ENCODE measurements around the gene SCN1B. TPM values are rescaled to one million over a fixed set of nuclear protein-coding genes. Genes with fewer than 3 reads are reported as not detected.
"Not testable (repeated sequence)": the region's sequence is repeated elsewhere in the genome, so short reads cannot be mapped to it uniquely, and the experiment has no call there.

SCN1B gene
- total and polyA plus RNA-seq, 2 of the 13 experiments (the other 11 are each of a cell fraction or from before 2014, with no cell fraction given), result 2.7 to 20.1 TPM

DNA sequence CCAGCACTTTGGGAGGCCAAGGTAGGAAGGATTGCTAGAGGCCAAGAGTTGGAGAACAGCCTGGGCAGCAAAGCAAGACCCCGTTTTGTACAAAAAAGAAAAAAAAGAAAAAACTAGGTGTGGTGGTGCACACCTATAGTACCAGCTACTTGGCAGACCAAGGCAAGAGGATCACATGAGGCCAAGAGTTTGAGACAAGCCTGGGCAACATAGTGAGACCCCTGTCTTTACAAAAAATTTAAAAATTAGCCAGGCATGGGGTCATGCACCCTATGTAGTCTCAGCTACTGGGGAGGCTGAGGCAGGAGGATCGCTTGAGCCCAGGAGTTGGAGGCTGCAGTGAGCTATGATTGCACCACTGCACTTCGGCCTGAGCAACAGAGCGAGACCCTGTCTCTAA is 15.5 kb upstream of the SCN1B start:
- H3K9ac ChIP-seq (ENCODE audit: insufficient read depth, low read depth, low read length); H3K79me2 ChIP-seq (ENCODE audit: insufficient read depth, low read length); H3K27ac ChIP-seq (ENCODE audit: extremely low read length, insufficient read depth, low read length); POLR2A ChIA-PET; H2AFZ ChIP-seq (ENCODE audit: low read length); H3K9me3 ChIP-seq (ENCODE audit: low read length); FAIRE-seq; H3K4me3 ChIP-seq (replicated peaks in 1 of 3; ENCODE audit: insufficient read depth in 1 of 3, low read depth in 2 of 3, low read length in 3 of 3); H3K4me1 ChIP-seq (ENCODE audit: insufficient read depth, low read length); ATAC-seq; H3K4me2 ChIP-seq (ENCODE audit: low read depth, low read length); DNase-seq (ENCODE audit: low spot score); BruUV-seq (replicated peaks); H3K27me3 ChIP-seq (ENCODE audit: control insufficient read depth in 1 of 2, insufficient read depth in 2 of 2, low read length in 2 of 2); intact Hi-C loops (cut with micrococcal nuclease; ENCODE audit: unreplicated experiment): not testable (repeated sequence)
- TF ChIP-seq, protein P1, sequence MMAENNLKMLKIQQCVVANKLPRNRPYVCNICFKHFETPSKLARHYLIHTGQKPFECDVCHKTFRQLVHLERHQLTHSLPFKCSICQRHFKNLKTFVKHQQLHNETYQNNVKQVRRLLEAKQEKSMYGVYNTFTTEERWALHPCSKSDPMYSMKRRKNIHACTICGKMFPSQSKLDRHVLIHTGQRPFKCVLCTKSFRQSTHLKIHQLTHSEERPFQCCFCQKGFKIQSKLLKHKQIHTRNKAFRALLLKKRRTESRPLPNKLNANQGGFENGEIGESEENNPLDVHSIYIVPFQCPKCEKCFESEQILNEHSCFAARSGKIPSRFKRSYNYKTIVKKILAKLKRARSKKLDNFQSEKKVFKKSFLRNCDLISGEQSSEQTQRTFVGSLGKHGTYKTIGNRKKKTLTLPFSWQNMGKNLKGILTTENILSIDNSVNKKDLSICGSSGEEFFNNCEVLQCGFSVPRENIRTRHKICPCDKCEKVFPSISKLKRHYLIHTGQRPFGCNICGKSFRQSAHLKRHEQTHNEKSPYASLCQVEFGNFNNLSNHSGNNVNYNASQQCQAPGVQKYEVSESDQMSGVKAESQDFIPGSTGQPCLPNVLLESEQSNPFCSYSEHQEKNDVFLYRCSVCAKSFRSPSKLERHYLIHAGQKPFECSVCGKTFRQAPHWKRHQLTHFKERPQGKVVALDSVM (CRISPR knock-in tag; IDR thresholded peaks at IDR 0.05), result peak; percentile 50; the same call in 1 of the 2 replicates
- in situ Hi-C loops (cut with HindIII; ENCODE audit: extremely low pct_ligation_motif_present, low pct_unique_long_range_greater_than_20kb), result loop anchor here (5.0 kb wide), 1 partner anchor 42 kb away; no protein-coding TSS in a partner anchor
- CTCF ChIA-PET (ENCODE audit: low intra/inter-chr PET ratio, low total read pairs), result interaction anchor here (3.4 kb wide), 1 partner anchor 42 kb away, joined by 99 read pairs; no protein-coding TSS in a partner anchor
- H4K20me1 ChIP-seq (ENCODE audit: insufficient read depth, low read length), result peaks cover 13% of the 10 kb centered on the region; the same call in 1 of the 2 replicates
- peaks cover 34 to 72% of the 10 kb centered on the region in 2 experiments for H3K36me3 ChIP-seq (replicated peaks in 1 of 2; ENCODE audit: control insufficient read depth in 1 of 2, insufficient read depth in 2 of 2, low read length in 2 of 2)
- WGBS (ENCODE audit: low lambda C conversion rate), result 94% methylated on average over 4 of the region's 4 CpGs

DNA sequence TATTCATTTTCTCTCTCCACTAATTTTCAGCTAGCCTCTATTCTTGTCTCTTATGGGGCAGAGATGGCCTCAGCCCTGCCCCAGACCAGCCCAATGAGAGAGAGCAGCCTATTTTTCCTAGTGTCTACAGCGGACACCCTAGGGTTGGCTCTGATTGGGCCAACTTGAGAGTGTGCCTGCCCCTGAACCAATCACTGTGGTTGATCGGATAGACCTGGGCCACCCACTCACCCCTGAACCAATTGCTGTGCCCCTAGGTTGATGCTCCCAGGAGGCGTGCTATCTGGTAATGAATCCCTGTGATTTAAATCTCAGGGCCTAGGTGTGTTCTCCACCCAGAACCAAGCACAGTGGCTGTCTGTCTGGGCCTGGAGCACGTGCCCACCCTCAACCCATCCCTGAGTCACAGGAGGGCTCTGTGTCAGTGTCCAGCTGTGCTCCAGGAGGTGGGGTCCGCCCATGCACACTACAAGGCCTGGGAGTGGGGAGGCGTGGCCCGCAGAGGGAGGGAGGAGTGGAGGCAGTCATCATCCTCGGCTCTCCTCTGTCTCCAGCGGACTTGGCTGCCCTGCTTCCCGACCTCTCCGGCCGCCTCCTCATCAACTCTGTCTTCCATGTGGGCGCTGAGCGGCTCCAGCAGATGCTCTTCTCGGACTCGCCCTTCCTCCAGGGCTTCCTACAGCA is 14.9 kb upstream of the SCN1B start:
- Histone ChIP-seq H3K9ac (ENCODE audit: insufficient read depth, low read depth, low read length) (no peak overlapping the region), H2AFZ (ENCODE audit: low read length) (no peak overlapping the region), H3K79me2 (ENCODE audit: insufficient read depth, low read length) (no peaks in the 10 kb centered on the region), H3K9me3 (ENCODE audit: low read length) (no peaks in the 10 kb centered on the region), H3K27ac (ENCODE audit: extremely low read length, insufficient read depth, low read length) (no peak overlapping the region), H3K36me3 (replicated peaks in 1 of 2; ENCODE audit: control insufficient read depth in 1 of 2, insufficient read depth in 2 of 2, low read length in 2 of 2) (peaks cover 31 to 72% of the 10 kb centered on the region in 2 experiments), H3K27me3 (ENCODE audit: control insufficient read depth in 1 of 2, insufficient read depth in 2 of 2, low read length in 2 of 2) (no peaks in the 10 kb centered on the region), H3K4me1 (ENCODE audit: insufficient read depth, low read length) (0 out of 2 replicates have a peak, but pooled peaks cover 9% of the 10 kb centered on the region), H4K20me1 (ENCODE audit: insufficient read depth, low read length) (peaks cover 13% of the 10 kb centered on the region; the same call in 1 of the 2 replicates), H3K4me2 (ENCODE audit: low read depth, low read length) (no peak overlapping the region), H3K4me3 (replicated peaks in 1 of 3; ENCODE audit: insufficient read depth in 1 of 3, low read depth in 2 of 3, low read length in 3 of 3) (no peak overlapping the region)
- in situ Hi-C loops (cut with HindIII; ENCODE audit: extremely low pct_ligation_motif_present, low pct_unique_long_range_greater_than_20kb) (no loop called here), intact Hi-C loops (cut with micrococcal nuclease; ENCODE audit: unreplicated experiment) (no loop called here)
- POLR2A ChIA-PET, result no interaction called here
- no peak for ATAC-seq
- DNase-seq (ENCODE audit: low spot score), result no peak
- CTCF ChIA-PET (ENCODE audit: low intra/inter-chr PET ratio, low total read pairs), result interaction anchor here (1.5 kb wide), 1 partner anchor 42 kb away, joined by 4 read pairs; no protein-coding TSS in a partner anchor
- WGBS (ENCODE audit: low lambda C conversion rate), result 95% methylated on average over 15 of the region's 16 CpGs
- TF ChIP-seq, protein P2, sequence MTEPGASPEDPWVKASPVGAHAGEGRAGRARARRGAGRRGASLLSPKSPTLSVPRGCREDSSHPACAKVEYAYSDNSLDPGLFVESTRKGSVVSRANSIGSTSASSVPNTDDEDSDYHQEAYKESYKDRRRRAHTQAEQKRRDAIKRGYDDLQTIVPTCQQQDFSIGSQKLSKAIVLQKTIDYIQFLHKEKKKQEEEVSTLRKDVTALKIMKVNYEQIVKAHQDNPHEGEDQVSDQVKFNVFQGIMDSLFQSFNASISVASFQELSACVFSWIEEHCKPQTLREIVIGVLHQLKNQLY (CRISPR knock-in tag; IDR thresholded peaks at IDR 0.05), result no peak
- peak; percentile 83 for TF ChIP-seq AGO2 (optimal IDR thresholded peaks at IDR 0.05; ENCODE audit: low read depth, low read length)
- no peak for TF ChIP-seq ZNF883 (CRISPR knock-in tag; IDR thresholded peaks at IDR 0.05; ENCODE audit: not compliant biosample characterization)
- TF ChIP-seq ARHGAP35 (CRISPR knock-in tag; IDR thresholded peaks at IDR 0.05; ENCODE audit: borderline replicate concordance), result no peak
- TF ChIP-seq HDAC1 (CRISPR knock-in tag; IDR thresholded peaks at IDR 0.05), result no peak
- FAIRE-seq, result no peak
- no TSS peak for BruUV-seq (replicated peaks)
